HCT116 (cell line): ENCODE data around the gene CRTC3. TPM values are rescaled to one million over a fixed set of nuclear protein-coding genes. Genes with fewer than 3 reads are reported as not detected.

Experiments used
- ATAC-seq: fragments of 200-7000 bp; cut with Tn5 transposase; 2 replicates; pipeline ENCODE4 v1.9.1; 2020; ENCODE audit warnings: mild to moderate bottlenecking, moderate library complexity
- BruUV-seq: library from RNA; stranded (reverse); fragments of 400-500 nt; replicated peaks from 2 replicates; lab custom pipeline; 2021; lab: Mats Ljungman, UMichigan
- CTCF ChIA-PET: fragments of 300-600 bp; sonication (Branson Sonifier 250); formaldehyde crosslinking; loops from one replicate; lab custom pipeline; 2021; ENCODE audit warnings: antibody characterized with exemption; lab: Charles Lee
- POLR2A ChIA-PET: fragments of 300-600, 350-600 bp; sonication (Branson Sonifier 250); formaldehyde crosslinking; loops from one replicate; lab custom pipeline; 2021; ENCODE audit warnings: antibody characterized with exemption; lab: Charles Lee
- RAD21 ChIA-PET, 2 experiments: fragments of 300-600 bp; sonication (Branson Sonifier 250); formaldehyde crosslinking; loops; one replicate each; lab custom pipeline; 2023; ENCODE audit warnings: low total read pairs in 2 of 2; ENCODE audit not compliant: uncharacterized antibody in 2 of 2, unreplicated experiment in 2 of 2, low non-redundant PET in 1 of 2; lab: Charles Lee
- DNase-seq: peaks from one replicate; pipeline ENCODE4 v3.0.0-alpha.2; 2010; ENCODE audit warnings: low read depth, low spot score
- H2AFZ ChIP-seq: fragments of 200-600 bp; shearing (Covaris generic), sonication (generic); 2 replicates; pipeline ENCODE4 v1.6.1; 2017; ENCODE audit warnings: low read depth, mixed run types, mixed read lengths, antibody characterized with exemption, low read length; ENCODE audit not compliant: poor library complexity, severe bottlenecking
- H3K27ac ChIP-seq: 2 replicates; pipeline ENCODE4 v1.5.1; 2012; ENCODE audit warnings: low read depth, low read length
- H3K27me3 ChIP-seq: fragments of 200-600 bp; sonication (generic); 2 replicates; pipeline ENCODE4 v1.6.1; 2016; ENCODE audit warnings: mixed run types, low read length, mixed read lengths; ENCODE audit not compliant: insufficient read depth
- H3K36me3 ChIP-seq, 2 experiments: fragments of 200-500 bp in 1 of 2; fragments of 200-600 bp in 1 of 2; sonication (Bioruptor generic) in 1 of 2; sonication (generic) in 1 of 2; 2 replicates each; pipeline versions ENCODE4 v1.5.1 to v1.6.1; 2014 to 2016; ENCODE audit warnings: low read length in 2 of 2, inconsistent platforms in 1 of 2, mixed read lengths in 1 of 2, mixed run types in 1 of 2; ENCODE audit not compliant: insufficient read depth in 2 of 2, control insufficient read depth in 1 of 2
- H3K4me1 ChIP-seq, 2 experiments: fragments of 200-600 bp in 1 of 2; sonication (generic) in 1 of 2; 2 replicates each; pipeline versions ENCODE4 v1.5.1 to v1.6.1; 2012 to 2017; ENCODE audit warnings: low read length in 2 of 2, inconsistent platforms in 1 of 2, mild to moderate bottlenecking in 1 of 2, mixed read lengths in 1 of 2, mixed run types in 1 of 2, moderate library complexity in 1 of 2; ENCODE audit not compliant: insufficient read depth in 2 of 2, control insufficient read depth in 1 of 2
- H3K4me2 ChIP-seq: fragments of 200-600 bp; sonication (generic); 2 replicates; pipeline ENCODE4 v1.6.1; 2017; ENCODE audit warnings: mixed run types, low read length, mixed read lengths
- H3K4me3 ChIP-seq, 2 experiments: fragments of 200-600 bp in 1 of 2; sonication (generic) in 1 of 2; replicated peaks in 1 of 2; 2 replicates each; pipeline ENCODE4 v1.5.1; 2011 to 2016; ENCODE audit warnings: low read length in 2 of 2, control low read depth in 1 of 2, low read depth in 1 of 2, mild to moderate bottlenecking in 1 of 2, mixed read lengths in 1 of 2, mixed run types in 1 of 2
- H3K79me2 ChIP-seq: fragments of 200-600 bp; sonication (generic); 2 replicates; pipeline ENCODE4 v1.6.1; 2017; ENCODE audit warnings: mild to moderate bottlenecking, mixed run types, low read length, moderate library complexity, mixed read lengths; ENCODE audit not compliant: insufficient read depth
- H3K9ac ChIP-seq: fragments of 200-600 bp; sonication (generic); 2 replicates; pipeline ENCODE4 v1.6.1; 2016; ENCODE audit warnings: low read length, mixed read lengths
- H3K9me2 ChIP-seq: fragments of 200-600 bp; sonication (generic), shearing (Covaris generic); 2 replicates; pipeline ENCODE4 v1.6.1; 2017; ENCODE audit warnings: mixed run types, mild to moderate bottlenecking, moderate library complexity; ENCODE audit not compliant: insufficient read depth
- H3K9me3 ChIP-seq, 2 experiments: fragments of 200-500 bp in 1 of 2; fragments of 200-600 bp in 1 of 2; sonication (Bioruptor generic) in 1 of 2; sonication (generic) in 1 of 2; 2 replicates each; pipeline ENCODE4 v1.6.1; 2014 to 2017; ENCODE audit warnings: low read length in 2 of 2, mixed read lengths in 2 of 2, inconsistent platforms in 1 of 2, low read depth in 1 of 2, mild to moderate bottlenecking in 1 of 2, mixed run types in 1 of 2, moderate library complexity in 1 of 2; ENCODE audit not compliant: control insufficient read depth in 1 of 2, insufficient read depth in 1 of 2
- H4K20me1 ChIP-seq: fragments of 200-600 bp; sonication (generic), shearing (Covaris generic); 2 replicates; pipeline ENCODE4 v1.6.1; 2017; ENCODE audit warnings: mixed run types, mild to moderate bottlenecking, moderate library complexity; ENCODE audit not compliant: insufficient read depth
- CEBPB ChIP-seq: IDR thresholded peaks from 2 replicates; pipeline ENCODE4 v1.6.1; 2012; ENCODE audit warnings: low read depth
- EGR1 ChIP-seq: IDR thresholded peaks from 2 replicates; pipeline ENCODE4 v1.6.1; 2012; ENCODE audit warnings: low read depth
- ELF1 ChIP-seq: IDR thresholded peaks from 2 replicates; pipeline ENCODE4 v1.6.1; 2012; ENCODE audit warnings: low read depth, borderline replicate concordance
- EZH2 ChIP-seq: fragments of 200-600 bp; sonication (generic); IDR thresholded peaks from 2 replicates; pipeline ENCODE4 v1.6.1; 2017; ENCODE audit warnings: antibody characterized with exemption, mixed run types
- EZH2phosphoT487 ChIP-seq: fragments of 200-600 bp; IDR thresholded peaks from 2 replicates; pipeline ENCODE4 v1.6.1; 2018; ENCODE audit warnings: antibody characterized with exemption, borderline replicate concordance
- FOSL1 ChIP-seq: IDR thresholded peaks from 2 replicates; pipeline ENCODE4 v1.6.1; 2012; ENCODE audit warnings: low read depth
- JUND ChIP-seq: IDR thresholded peaks from 2 replicates; pipeline ENCODE4 v1.6.1; 2012
- POLR2A ChIP-seq: IDR thresholded peaks from 2 replicates; pipeline ENCODE4 v1.7.0; 2011; ENCODE audit warnings: borderline replicate concordance; ENCODE audit not compliant: insufficient read depth, insufficient read length; ENCODE audit errors: extremely low read depth
- POLR2AphosphoS5 ChIP-seq: IDR thresholded peaks from 2 replicates; pipeline ENCODE4 v1.6.1; 2011; ENCODE audit warnings: mild to moderate bottlenecking, low read depth, low read length, moderate library complexity
- RAD21 ChIP-seq: IDR thresholded peaks from 2 replicates; pipeline ENCODE4 v1.6.1; 2012; ENCODE audit warnings: low read depth, mild to moderate bottlenecking
- SIN3A ChIP-seq: IDR thresholded peaks from 2 replicates; pipeline ENCODE4 v1.6.1; 2012; ENCODE audit warnings: low read depth
- SP1 ChIP-seq: IDR thresholded peaks from 2 replicates; pipeline ENCODE4 v1.6.1; 2012; ENCODE audit warnings: low read depth
- SRF ChIP-seq: IDR thresholded peaks from 2 replicates; pipeline ENCODE4 v1.6.1; 2012; ENCODE audit warnings: low read depth
- TCF7L2 ChIP-seq: IDR thresholded peaks from 2 replicates; pipeline ENCODE4 v1.7.0; 2011; ENCODE audit warnings: borderline replicate concordance, inconsistent platforms; ENCODE audit not compliant: insufficient read depth, insufficient read length; ENCODE audit errors: extremely low read depth
- YY1 ChIP-seq: IDR thresholded peaks from 2 replicates; pipeline ENCODE4 v1.6.1; 2011; ENCODE audit warnings: low read length, low read depth, moderate library complexity, mild to moderate bottlenecking; ENCODE audit not compliant: insufficient replicate concordance; ENCODE audit errors: extremely low read depth
- ZFX ChIP-seq: fragments of 450-650 bp; IDR thresholded peaks from 2 replicates; pipeline ENCODE4 v1.6.1; 2017
- ZNF274 ChIP-seq: fragments of 200-500 bp; sonication (Bioruptor generic); IDR thresholded peaks from 2 replicates; pipeline ENCODE4 v1.6.1; 2014; ENCODE audit warnings: mild to moderate bottlenecking, low read depth, low read length, inconsistent platforms
- intact Hi-C: fragments of 100-400 bp; cut with micrococcal nuclease; formaldehyde crosslinking; loops from 2 replicates; pipeline ENCODE4 v1.10.0; 2022
- total RNA-seq: library from RNA; stranded (reverse); gene quantifications from one replicate; pipeline ENCODE4 v1.2.1, GENCODE V29; 2021; ENCODE audit not compliant: unreplicated experiment
- TF ChIP-seq, protein P1 (sequence below): IDR thresholded peaks from 2 replicates; pipeline ENCODE4 v1.6.1; 2011; ENCODE audit warnings: mild to moderate bottlenecking, low read length, moderate library complexity; ENCODE audit not compliant: insufficient replicate concordance; ENCODE audit errors: extremely low read depth
- TF ChIP-seq, protein P2 (sequence below): IDR thresholded peaks from 2 replicates; pipeline ENCODE4 v1.6.1; 2012
- TF ChIP-seq, protein P3 (sequence below): IDR thresholded peaks from 2 replicates; pipeline ENCODE4 v1.6.1; 2012

The CRTC3 gene
- total RNA-seq, 1 experiment from 2014 or later, result 20.7 TPM

DNA sequence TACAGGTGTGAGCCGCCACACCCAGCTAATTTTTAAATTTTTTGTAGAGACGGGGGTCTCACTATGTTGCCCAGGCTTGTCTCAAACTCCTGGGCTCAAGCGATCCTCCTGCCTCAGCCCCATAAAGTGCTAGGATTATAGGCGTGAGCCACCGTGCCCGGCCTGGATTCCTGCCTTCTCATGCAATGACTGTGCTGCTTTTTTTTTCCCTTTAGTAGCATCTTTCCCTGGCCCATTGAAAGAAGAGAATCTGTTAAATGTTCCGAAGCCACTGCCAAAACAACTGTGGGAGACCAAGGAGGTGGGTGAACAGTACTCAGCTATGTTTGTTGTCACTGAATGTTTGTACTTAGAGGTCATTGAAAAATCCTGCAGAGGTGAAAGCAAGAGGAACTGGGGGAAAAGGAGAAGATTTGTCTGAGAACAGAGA is 88.0 kb downstream of the CRTC3 start:
- H2AFZ ChIP-seq, result no peak overlapping the region
- ChIA-PET CTCF (no interaction called here), RAD21 (no interaction called here), POLR2A (no interaction called here)
- H3K36me3 ChIP-seq, result peaks cover 0 to 4% of the 10 kb centered on the region in 2 experiments; a peak in 2 of 4 replicates
- no peak for ATAC-seq
- H3K9me2 ChIP-seq, result no peaks in the 10 kb centered on the region
- no peak overlapping the region for H3K27ac ChIP-seq
- H3K79me2 ChIP-seq, result no peaks in the 10 kb centered on the region
- H3K27me3 ChIP-seq, result no peaks in the 10 kb centered on the region
- H3K9me3 ChIP-seq, result no peaks in the 10 kb centered on the region
- no peak overlapping the region for H3K4me3 ChIP-seq
- no peak overlapping the region for H3K9ac ChIP-seq
- H3K4me1 ChIP-seq, result no peaks in the 10 kb centered on the region
- intact Hi-C loops, result loop anchor here (10.0 kb wide), 1 partner anchor 303 kb away; no protein-coding TSS in a partner anchor
- no peak for DNase-seq
- TF ChIP-seq ELF1 (no peak), EZH2 (no peak), POLR2A (no peak), YY1 (no peak), TCF7L2 (no peak), RAD21 (no peak), EGR1 (no peak), POLR2AphosphoS5 (no peak), SP1 (no peak), JUND (no peak), SRF (no peak), EZH2phosphoT487 (no peak), CEBPB (no peak), ZFX (no peak), FOSL1 (no peak), SIN3A (no peak), ZNF274 (no peak)
- TF ChIP-seq, protein P1, sequence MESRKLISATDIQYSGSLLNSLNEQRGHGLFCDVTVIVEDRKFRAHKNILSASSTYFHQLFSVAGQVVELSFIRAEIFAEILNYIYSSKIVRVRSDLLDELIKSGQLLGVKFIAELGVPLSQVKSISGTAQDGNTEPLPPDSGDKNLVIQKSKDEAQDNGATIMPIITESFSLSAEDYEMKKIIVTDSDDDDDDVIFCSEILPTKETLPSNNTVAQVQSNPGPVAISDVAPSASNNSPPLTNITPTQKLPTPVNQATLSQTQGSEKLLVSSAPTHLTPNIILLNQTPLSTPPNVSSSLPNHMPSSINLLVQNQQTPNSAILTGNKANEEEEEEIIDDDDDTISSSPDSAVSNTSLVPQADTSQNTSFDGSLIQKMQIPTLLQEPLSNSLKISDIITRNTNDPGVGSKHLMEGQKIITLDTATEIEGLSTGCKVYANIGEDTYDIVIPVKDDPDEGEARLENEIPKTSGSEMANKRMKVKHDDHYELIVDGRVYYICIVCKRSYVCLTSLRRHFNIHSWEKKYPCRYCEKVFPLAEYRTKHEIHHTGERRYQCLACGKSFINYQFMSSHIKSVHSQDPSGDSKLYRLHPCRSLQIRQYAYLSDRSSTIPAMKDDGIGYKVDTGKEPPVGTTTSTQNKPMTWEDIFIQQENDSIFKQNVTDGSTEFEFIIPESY, result no peak
- TF ChIP-seq, protein P2, sequence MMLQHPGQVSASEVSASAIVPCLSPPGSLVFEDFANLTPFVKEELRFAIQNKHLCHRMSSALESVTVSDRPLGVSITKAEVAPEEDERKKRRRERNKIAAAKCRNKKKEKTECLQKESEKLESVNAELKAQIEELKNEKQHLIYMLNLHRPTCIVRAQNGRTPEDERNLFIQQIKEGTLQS, result no peak
- TF ChIP-seq, protein P3, sequence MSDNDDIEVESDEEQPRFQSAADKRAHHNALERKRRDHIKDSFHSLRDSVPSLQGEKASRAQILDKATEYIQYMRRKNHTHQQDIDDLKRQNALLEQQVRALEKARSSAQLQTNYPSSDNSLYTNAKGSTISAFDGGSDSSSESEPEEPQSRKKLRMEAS, result no peak
- BruUV-seq, result no TSS peak
- H4K20me1 ChIP-seq, result no peaks in the 10 kb centered on the region
- no peak overlapping the region for H3K4me2 ChIP-seq
